Activated CD8-positive, alpha-beta T cell treated with anti-CD3 and anti-CD28 coated beads, Interleukin-2, amount 10 ng/mL, durations not matched to agents 7 days and 5 days (primary cell): ENCODE measurements around the gene FMN1. TPM values are rescaled to one million over a fixed set of nuclear protein-coding genes. Genes with fewer than 3 reads are reported as not detected.

Experiments
- ATAC-seq: fragments of 150-1000 bp; cut with Tn5 transposase; one replicate; pipeline ENCODE4 v1.10.0; 2021; ENCODE audit warnings: moderate library complexity
- CTCF ChIA-PET: fragments of 350-600 bp; sonication (Branson Sonifier 250); formaldehyde crosslinking; loops from one replicate; lab custom pipeline; 2021; ENCODE audit warnings: antibody characterized with exemption; lab: Charles Lee
- POLR2A ChIA-PET: fragments of 350-600 bp; sonication (Branson Sonifier 250); formaldehyde crosslinking; loops from one replicate; lab custom pipeline; 2021; ENCODE audit warnings: antibody characterized with exemption; lab: Charles Lee
- DNase-seq: peaks from one replicate; pipeline ENCODE4 v3.0.0-alpha.2; 2020
- H3K27ac Mint-ChIP-seq: one replicate; pipeline ENCODE4 v1.8.0; 2021; ENCODE audit warnings: mild to moderate bottlenecking, mixed read lengths
- H3K27me3 Mint-ChIP-seq: one replicate; pipeline ENCODE4 v1.8.0; 2021; ENCODE audit warnings: low read depth, mixed read lengths
- H3K36me3 Mint-ChIP-seq: one replicate; pipeline ENCODE4 v1.8.0; 2021; ENCODE audit warnings: low read depth, mixed read lengths
- H3K4me1 Mint-ChIP-seq: one replicate; pipeline ENCODE4 v1.8.0; 2021; ENCODE audit warnings: low read depth, mixed read lengths
- H3K4me3 Mint-ChIP-seq: one replicate; pipeline ENCODE4 v1.8.0; 2021; ENCODE audit warnings: mild to moderate bottlenecking, mixed read lengths
- H3K9me3 Mint-ChIP-seq: one replicate; pipeline ENCODE4 v1.8.0; 2022; ENCODE audit warnings: mixed read lengths; ENCODE audit not compliant: insufficient read depth
- total RNA-seq, 2 experiments: library from RNA; stranded (reverse); gene quantifications; one replicate each; pipeline ENCODE4 v1.2.3, GENCODE V29; 2021

FMN1 gene
- total RNA-seq, 2 experiments from 2014 or later = 0.05 TPM; not detected in 1

GRCh38 chr15:33198541-33198940 is 4.0 kb upstream of the FMN1 start:
- Mint-ChIP-seq H3K9me3 (no peaks in the 10 kb centered on the region), H3K36me3 (no peaks in the 10 kb centered on the region), H3K4me3 (no peak overlapping the region), H3K27ac (no peak overlapping the region), H3K4me1 (peaks cover 37% of the 10 kb centered on the region), H3K27me3 (peaks cover 8% of the 10 kb centered on the region)
- DNase-seq = no peak
- ChIA-PET CTCF (no interaction called here), POLR2A (no interaction called here)
- ATAC-seq = no peak

- ATAC-seq (no peak), DNase-seq (no peak)
- ChIA-PET CTCF (no interaction called here), POLR2A (no interaction called here)
- Mint-ChIP-seq H3K27me3 (peaks cover 14% of the 10 kb centered on the region), H3K27ac (no peak overlapping the region), H3K4me1 (peaks cover 35% of the 10 kb centered on the region), H3K36me3 (no peaks in the 10 kb centered on the region), H3K4me3 (no peak overlapping the region), H3K9me3 (no peaks in the 10 kb centered on the region)
Measured at GRCh38 chr15:33197636-33198035, 3.1 kb upstream of the FMN1 start.

- H3K27ac Mint-ChIP-seq = no peak overlapping the region
- ChIA-PET CTCF (interaction anchor here (0.6 to 1.0 kb wide), 2 partner anchors 21 to 32 kb away, joined by 3 read pairs; no protein-coding TSS in a partner anchor), POLR2A (no interaction called here)
- no peak for ATAC-seq
- DNase-seq = no peak
- peaks cover 12% of the 10 kb centered on the region for H3K4me1 Mint-ChIP-seq
- H3K9me3 Mint-ChIP-seq = no peaks in the 10 kb centered on the region
- H3K27me3 Mint-ChIP-seq = peaks cover 19% of the 10 kb centered on the region
- H3K36me3 Mint-ChIP-seq = no peaks in the 10 kb centered on the region
- peak overlapping the region; percentile 69 for H3K4me3 Mint-ChIP-seq
Measured at GRCh38 chr15:33194237-33194636, 277 bp downstream of the FMN1 start.

- no peak overlapping the region for H3K4me3 Mint-ChIP-seq
- H3K27ac Mint-ChIP-seq = no peak overlapping the region
- peaks cover 23% of the 10 kb centered on the region for H3K27me3 Mint-ChIP-seq
- DNase-seq = no peak
- no peak for ATAC-seq
- CTCF ChIA-PET = no interaction called here
- H3K4me1 Mint-ChIP-seq = peaks cover 12% of the 10 kb centered on the region
- POLR2A ChIA-PET = no interaction called here
- no peaks in the 10 kb centered on the region for H3K36me3 Mint-ChIP-seq
- no peaks in the 10 kb centered on the region for H3K9me3 Mint-ChIP-seq
Measured at GRCh38 chr15:33191591-33191990, 2.9 kb downstream of the FMN1 start.

- ATAC-seq = no peak
- no peak for DNase-seq
- Mint-ChIP-seq H3K36me3 (no peaks in the 10 kb centered on the region), H3K9me3 (no peaks in the 10 kb centered on the region), H3K27ac (no peak overlapping the region), H3K27me3 (peaks cover 23% of the 10 kb centered on the region), H3K4me1 (peaks cover 12% of the 10 kb centered on the region), H3K4me3 (no peak overlapping the region)
- POLR2A ChIA-PET = no interaction called here
- CTCF ChIA-PET = no interaction called here
Measured at GRCh38 chr15:33190539-33190938, 4.0 kb downstream of the FMN1 start.

GRCh38 chr15:33188641-33189257 is 5.8 kb downstream of the FMN1 start:
- H3K27ac Mint-ChIP-seq = no peak overlapping the region
- no peaks in the 10 kb centered on the region for H3K9me3 Mint-ChIP-seq
- ChIA-PET CTCF (interaction anchor here (1.5 kb wide), 1 partner anchor 12 kb away, joined by 3 read pairs; no protein-coding TSS in a partner anchor), POLR2A (no interaction called here)
- ATAC-seq = no peak
- H3K4me3 Mint-ChIP-seq = no peak overlapping the region
- H3K4me1 Mint-ChIP-seq = no peaks in the 10 kb centered on the region
- no peak for DNase-seq
- no peaks in the 10 kb centered on the region for H3K36me3 Mint-ChIP-seq
- peaks cover 15% of the 10 kb centered on the region for H3K27me3 Mint-ChIP-seq

- no peak for ATAC-seq
- H3K36me3 Mint-ChIP-seq = no peaks in the 10 kb centered on the region
Measured at GRCh38 chr15:33188159-33188558, 6.4 kb downstream of the FMN1 start.

GRCh38 chr15:33183334-33183733 is 11.2 kb downstream of the FMN1 start:
- CTCF ChIA-PET = interaction anchor here (1.3 kb wide), 1 partner anchor 18 kb away, joined by 3 read pairs; no protein-coding TSS in a partner anchor
- ATAC-seq (no peak), DNase-seq (no peak)
- no peak overlapping the region for H3K27ac Mint-ChIP-seq
- H3K27me3 Mint-ChIP-seq = no peaks in the 10 kb centered on the region
- no peaks in the 10 kb centered on the region for H3K9me3 Mint-ChIP-seq
- H3K4me3 Mint-ChIP-seq = no peak overlapping the region
- no peaks in the 10 kb centered on the region for H3K36me3 Mint-ChIP-seq
- H3K4me1 Mint-ChIP-seq = no peaks in the 10 kb centered on the region
- POLR2A ChIA-PET = no interaction called here

More at GRCh38 chr15:33188159-33188558, 6.4 kb downstream of the FMN1 start:
- POLR2A ChIA-PET = no interaction called here
- DNase-seq = no peak
- Mint-ChIP-seq H3K4me3 (no peak overlapping the region), H3K27ac (no peak overlapping the region), H3K9me3 (no peaks in the 10 kb centered on the region), H3K4me1 (no peaks in the 10 kb centered on the region), H3K27me3 (peaks cover 11% of the 10 kb centered on the region)
- CTCF ChIA-PET = interaction anchor here (1.5 kb wide), 1 partner anchor 13 kb away, joined by 3 read pairs; no protein-coding TSS in a partner anchor

GRCh38 chr15:33182926-33183325 is 11.6 kb downstream of the FMN1 start:
- H3K27me3 Mint-ChIP-seq = no peaks in the 10 kb centered on the region
- no peak overlapping the region for H3K27ac Mint-ChIP-seq
- no peak for ATAC-seq
- H3K9me3 Mint-ChIP-seq = no peaks in the 10 kb centered on the region
- H3K4me3 Mint-ChIP-seq = no peak overlapping the region
- no peaks in the 10 kb centered on the region for H3K4me1 Mint-ChIP-seq
- no peaks in the 10 kb centered on the region for H3K36me3 Mint-ChIP-seq
- POLR2A ChIA-PET = no interaction called here
- no peak for DNase-seq
- CTCF ChIA-PET = interaction anchor here (1.3 kb wide), 1 partner anchor 18 kb away, joined by 3 read pairs; no protein-coding TSS in a partner anchor

GRCh38 chr15:33182278-33182905 is 12.1 kb downstream of the FMN1 start:
- POLR2A ChIA-PET = no interaction called here
- CTCF ChIA-PET = interaction anchor here (1.3 to 1.8 kb wide), 2 partner anchors 19 to 97 kb away, joined by 3 to 6 read pairs; no protein-coding TSS in a partner anchor
- no peaks in the 10 kb centered on the region for H3K4me1 Mint-ChIP-seq
- ATAC-seq (no peak), DNase-seq (no peak)
- no peaks in the 10 kb centered on the region for H3K9me3 Mint-ChIP-seq
- no peak overlapping the region for H3K4me3 Mint-ChIP-seq
- no peak overlapping the region for H3K27ac Mint-ChIP-seq
- no peaks in the 10 kb centered on the region for H3K27me3 Mint-ChIP-seq
- H3K36me3 Mint-ChIP-seq = no peaks in the 10 kb centered on the region

GRCh38 chr15:33179874-33180273 is 14.6 kb downstream of the FMN1 start:
- no peaks in the 10 kb centered on the region for H3K36me3 Mint-ChIP-seq
- no peak for ATAC-seq
- H3K4me1 Mint-ChIP-seq = no peaks in the 10 kb centered on the region
- ChIA-PET POLR2A (no interaction called here), CTCF (no interaction called here)
- H3K4me3 Mint-ChIP-seq = no peak overlapping the region
- H3K9me3 Mint-ChIP-seq = no peaks in the 10 kb centered on the region
- no peak for DNase-seq
- H3K27ac Mint-ChIP-seq = no peak overlapping the region
- H3K27me3 Mint-ChIP-seq = no peaks in the 10 kb centered on the region

- POLR2A ChIA-PET = interaction anchor here (0.6 kb wide), 1 partner anchor 1439 kb away, joined by 4 read pairs; no protein-coding TSS in a partner anchor
- no peaks in the 10 kb centered on the region for H3K4me1 Mint-ChIP-seq
- H3K36me3 Mint-ChIP-seq = no peaks in the 10 kb centered on the region
- no peak for DNase-seq
- no peak for ATAC-seq
- H3K27ac Mint-ChIP-seq = no peak overlapping the region
- H3K9me3 Mint-ChIP-seq = no peaks in the 10 kb centered on the region
- H3K4me3 Mint-ChIP-seq = no peak overlapping the region
- peaks cover 14% of the 10 kb centered on the region for H3K27me3 Mint-ChIP-seq
- CTCF ChIA-PET = interaction anchor here (1.4 kb wide), 1 partner anchor 56 kb away, joined by 3 read pairs; no protein-coding TSS in a partner anchor
Measured at GRCh38 chr15:33171202-33171601, 23.3 kb downstream of the FMN1 start.
